GM13977 (cell line): Measurements from ENCODE around the gene CTNND2.

Experiments
- DNase-seq: peaks from one replicate; pipeline ENCODE4 v3.0.0; 2012; ENCODE audit warnings: low spot score
- in situ Hi-C: fragments of 300-500 bp; cut with MboI; formaldehyde crosslinking; loops from one replicate; pipeline ENCODE4 v1.12.0; 2022; ENCODE audit warnings: low sequenced_read_pairs, low pct_unique_long_range_greater_than_20kb, mixed read lengths, inconsistent platforms; ENCODE audit not compliant: unreplicated experiment
- TF ChIP-seq, protein P1 (sequence below): IDR thresholded peaks from 2 replicates; pipeline ENCODE4 v1.5.1; 2012; ENCODE audit warnings: mild to moderate bottlenecking, control low read depth; ENCODE audit not compliant: insufficient read depth; ENCODE audit errors: extremely low read depth, missing control alignments

Gene CTNND2

DNA sequence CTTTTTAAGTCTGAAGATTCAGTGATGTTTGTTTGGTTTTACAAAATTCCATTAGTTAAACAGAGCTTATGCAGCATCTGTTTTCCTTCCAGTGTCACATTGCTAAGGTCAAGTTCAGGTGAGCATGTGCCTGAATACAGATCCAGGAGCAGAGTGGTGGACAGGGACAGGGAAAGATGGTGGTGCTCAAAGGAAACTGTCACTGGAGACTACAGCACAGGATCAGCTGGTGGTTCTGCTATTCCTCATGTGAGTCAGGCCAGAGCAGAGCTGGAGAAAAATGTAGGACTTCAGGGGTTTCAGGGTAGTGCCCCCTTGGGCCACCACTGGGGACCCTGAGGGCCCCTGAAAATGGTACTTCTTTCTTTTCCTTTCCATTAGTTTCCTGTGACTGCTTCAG lies 859.7 kb downstream of the CTNND2 start:
- DNase-seq = no peak
- in situ Hi-C loops = no loop called here
- TF ChIP-seq, protein P1, sequence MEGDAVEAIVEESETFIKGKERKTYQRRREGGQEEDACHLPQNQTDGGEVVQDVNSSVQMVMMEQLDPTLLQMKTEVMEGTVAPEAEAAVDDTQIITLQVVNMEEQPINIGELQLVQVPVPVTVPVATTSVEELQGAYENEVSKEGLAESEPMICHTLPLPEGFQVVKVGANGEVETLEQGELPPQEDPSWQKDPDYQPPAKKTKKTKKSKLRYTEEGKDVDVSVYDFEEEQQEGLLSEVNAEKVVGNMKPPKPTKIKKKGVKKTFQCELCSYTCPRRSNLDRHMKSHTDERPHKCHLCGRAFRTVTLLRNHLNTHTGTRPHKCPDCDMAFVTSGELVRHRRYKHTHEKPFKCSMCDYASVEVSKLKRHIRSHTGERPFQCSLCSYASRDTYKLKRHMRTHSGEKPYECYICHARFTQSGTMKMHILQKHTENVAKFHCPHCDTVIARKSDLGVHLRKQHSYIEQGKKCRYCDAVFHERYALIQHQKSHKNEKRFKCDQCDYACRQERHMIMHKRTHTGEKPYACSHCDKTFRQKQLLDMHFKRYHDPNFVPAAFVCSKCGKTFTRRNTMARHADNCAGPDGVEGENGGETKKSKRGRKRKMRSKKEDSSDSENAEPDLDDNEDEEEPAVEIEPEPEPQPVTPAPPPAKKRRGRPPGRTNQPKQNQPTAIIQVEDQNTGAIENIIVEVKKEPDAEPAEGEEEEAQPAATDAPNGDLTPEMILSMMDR = no peak

DNA sequence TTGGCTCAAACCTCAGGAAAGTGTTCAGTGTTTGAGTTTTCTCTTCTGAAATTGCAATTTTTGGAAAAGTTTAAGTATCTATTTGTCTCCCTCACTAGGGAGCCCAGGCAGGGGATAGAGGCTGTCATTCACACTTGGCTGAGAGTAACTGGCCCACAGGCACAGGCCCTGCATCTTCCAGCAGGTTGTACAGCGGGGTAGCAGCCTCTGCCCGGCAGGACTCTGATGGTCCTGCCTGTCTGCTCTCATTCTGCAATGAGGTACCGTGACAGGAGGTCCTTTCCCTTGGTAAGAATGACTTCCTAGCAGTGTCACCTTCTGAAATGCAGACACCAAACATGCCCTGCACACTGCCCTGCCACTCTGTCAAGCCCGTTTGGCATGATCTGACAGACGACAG lies 860.4 kb downstream of the CTNND2 start:
- TF ChIP-seq, protein P1 = no peak

DNA sequence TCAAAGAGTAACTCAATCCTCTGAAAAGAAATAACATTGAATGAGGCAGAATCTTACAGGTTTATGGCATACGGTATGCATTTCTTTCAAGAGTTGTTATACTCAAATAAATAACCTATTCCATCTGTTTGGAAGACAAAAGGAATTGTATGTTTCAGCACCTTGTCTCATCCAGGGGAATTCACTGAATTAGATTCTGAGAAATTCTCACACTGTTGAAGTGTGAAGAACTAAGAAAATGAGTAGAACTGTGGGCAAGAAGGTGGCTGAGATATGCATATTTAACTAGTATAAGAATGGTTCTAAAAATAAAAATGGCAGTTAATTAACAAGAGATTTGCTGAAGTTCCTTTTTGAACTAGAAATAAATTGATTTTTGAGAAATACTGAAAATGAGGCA lies 863.9 kb downstream of the CTNND2 start:
- in situ Hi-C loops = no loop called here
- TF ChIP-seq, protein P1 = no peak

More for the DNA sequence above, 860.4 kb downstream of the CTNND2 start:
- no peak for DNase-seq
- in situ Hi-C loops = no loop called here

DNA sequence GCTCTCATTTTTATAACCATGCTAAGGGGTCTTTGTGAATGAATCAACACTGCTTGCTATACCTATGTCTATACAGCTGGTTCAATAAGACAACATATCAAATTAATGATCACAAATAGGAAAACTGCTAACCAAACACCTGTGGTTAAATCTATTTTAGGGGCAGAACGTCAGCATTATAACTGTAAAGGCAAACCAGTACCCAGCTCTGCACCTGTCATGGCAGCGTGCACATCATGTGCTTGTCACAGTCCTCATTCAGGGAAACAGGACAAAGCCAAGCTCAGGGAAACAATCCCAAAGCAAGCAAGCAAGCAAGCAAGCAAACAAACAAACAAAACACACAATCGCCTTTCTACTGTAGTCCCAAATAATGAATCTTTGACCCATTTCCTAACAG lies 865.5 kb downstream of the CTNND2 start:
- in situ Hi-C loops = no loop called here
- DNase-seq = no peak
- TF ChIP-seq, protein P1 = no peak

More for the DNA sequence above, 863.9 kb downstream of the CTNND2 start:
- DNase-seq = no peak

DNA sequence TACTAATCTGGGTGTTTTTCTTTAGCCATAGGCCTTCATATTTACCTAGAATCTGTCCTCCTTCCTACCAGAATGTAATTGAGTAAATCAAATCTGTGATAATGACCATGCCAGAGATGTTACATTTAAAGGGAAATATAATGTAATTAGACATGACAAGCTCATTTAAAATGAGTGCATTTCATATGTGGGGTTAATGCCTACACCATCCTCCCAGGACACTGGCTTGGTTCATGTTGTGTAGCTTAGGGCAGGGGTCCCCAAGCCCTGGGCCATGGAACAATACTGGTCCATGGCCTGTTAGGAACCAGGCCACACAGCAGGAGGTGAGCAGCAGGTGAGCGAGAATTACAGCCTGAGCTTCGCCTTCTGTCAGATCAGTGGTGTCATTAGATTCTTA lies 866.3 kb downstream of the CTNND2 start:
- in situ Hi-C loops = no loop called here
- TF ChIP-seq, protein P1 = no peak
- DNase-seq = no peak

DNA sequence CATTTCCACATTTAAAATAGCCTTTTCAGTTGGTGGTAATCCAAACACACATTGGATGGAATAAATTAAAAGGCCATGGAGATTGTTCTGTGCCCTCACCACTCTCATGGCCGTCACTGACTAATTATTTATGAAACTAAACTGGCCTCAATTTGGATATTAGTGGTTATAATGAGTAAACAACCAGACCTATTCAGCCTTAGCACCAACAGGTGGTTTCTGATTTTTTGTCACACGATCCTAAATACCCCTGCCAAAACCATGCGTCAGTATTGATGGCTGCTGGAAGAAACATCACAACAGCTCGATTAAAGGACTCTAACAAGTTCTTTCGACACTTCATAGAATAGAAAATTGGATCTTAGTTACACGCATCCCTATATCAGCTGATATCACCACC lies 867.2 kb downstream of the CTNND2 start:
- in situ Hi-C loops = no loop called here
- DNase-seq = no peak
- TF ChIP-seq, protein P1 = no peak

DNA sequence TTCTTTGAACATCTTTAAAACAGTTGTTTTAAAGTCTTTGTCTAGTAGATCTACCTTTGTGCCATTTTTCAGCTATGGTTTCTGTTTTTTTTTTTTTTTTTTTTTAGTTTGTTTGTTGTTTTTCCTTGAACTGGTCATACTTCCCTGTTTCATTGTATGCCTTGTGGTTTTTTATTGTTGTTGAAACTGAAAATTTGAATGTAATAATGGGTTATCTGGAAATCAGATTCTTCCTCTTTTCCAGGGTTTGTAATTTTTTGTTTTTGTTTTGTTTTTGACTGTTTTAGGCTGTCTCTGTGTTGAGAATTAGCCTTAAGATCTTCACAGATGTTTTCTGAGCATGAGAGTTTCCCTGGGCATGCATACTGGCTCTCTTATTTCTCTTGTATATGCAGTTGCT lies 873.6 kb downstream of the CTNND2 start:
- TF ChIP-seq, protein P1 = no peak
- in situ Hi-C loops = no loop called here
- no peak for DNase-seq
